GM23338 (cell line): ENCODE data around the gene SHANK1.
"Not testable (repeated sequence)": the region's sequence is repeated elsewhere in the genome, so short reads cannot be mapped to it uniquely, and the experiment has no call there.

Source experiments
- CREB1 ChIP-seq: fragments of 250-450 bp; sonication (Bioruptor Pico); IDR thresholded peaks from 2 replicates; pipeline ENCODE4 v1.5.0; 2020; ENCODE audit warnings: low read depth, mild to moderate bottlenecking, moderate library complexity
- ETS1 ChIP-seq: IDR thresholded peaks from 2 replicates; pipeline ENCODE4 v1.6.1; 2016; ENCODE audit warnings: antibody characterized with exemption
- EZH2 ChIP-seq: fragments of 200-600 bp; sonication (generic); IDR thresholded peaks from one replicate; pipeline ENCODE4 v1.8.0; 2017; ENCODE audit warnings: antibody characterized with exemption, mild to moderate bottlenecking, low read depth; ENCODE audit not compliant: unreplicated experiment
- EZH2phosphoT487 ChIP-seq: fragments of 200-600 bp; sonication (generic); IDR thresholded peaks from one replicate; pipeline ENCODE4 v1.8.1; 2018; ENCODE audit warnings: antibody characterized with exemption; ENCODE audit not compliant: unreplicated experiment
- JUNB ChIP-seq: IDR thresholded peaks from one replicate; pipeline ENCODE4 v1.6.1; 2016; ENCODE audit warnings: antibody characterized with exemption; ENCODE audit not compliant: unreplicated experiment
- POLR2AphosphoS5 ChIP-seq: IDR thresholded peaks from 2 replicates; pipeline ENCODE4 v1.6.1; 2016; ENCODE audit warnings: antibody characterized with exemption, low read depth
- REST ChIP-seq: IDR thresholded peaks from one replicate; pipeline ENCODE4 v1.6.1; 2018; ENCODE audit warnings: antibody characterized with exemption; ENCODE audit not compliant: unreplicated experiment
- STAT1 ChIP-seq: IDR thresholded peaks from one replicate; pipeline ENCODE4 v1.6.1; 2016; ENCODE audit warnings: antibody characterized with exemption; ENCODE audit not compliant: unreplicated experiment
- ZNF114 ChIP-seq: fragments of 250-450 bp; sonication (Bioruptor Pico); IDR thresholded peaks from 2 replicates; pipeline ENCODE4 v1.5.0; 2020; ENCODE audit warnings: mild to moderate bottlenecking, moderate library complexity
- ZNF331 ChIP-seq: fragments of 250-450 bp; sonication (Bioruptor Pico); IDR thresholded peaks from 2 replicates; pipeline ENCODE4 v1.5.0; 2020; ENCODE audit warnings: low read depth, mild to moderate bottlenecking, moderate library complexity
- TF ChIP-seq, protein P1 (sequence below), 2 experiments: fragments of 200-600 bp in 1 of 2; sonication (generic) in 1 of 2; conservative IDR thresholded peaks; 2 replicates each; pipeline versions ENCODE4 v1.5.1 to v1.6.1; 2016 to 2017; ENCODE audit warnings: antibody characterized with exemption in 2 of 2, low read depth in 2 of 2, mild to moderate bottlenecking in 2 of 2, moderate library complexity in 1 of 2

DNA sequence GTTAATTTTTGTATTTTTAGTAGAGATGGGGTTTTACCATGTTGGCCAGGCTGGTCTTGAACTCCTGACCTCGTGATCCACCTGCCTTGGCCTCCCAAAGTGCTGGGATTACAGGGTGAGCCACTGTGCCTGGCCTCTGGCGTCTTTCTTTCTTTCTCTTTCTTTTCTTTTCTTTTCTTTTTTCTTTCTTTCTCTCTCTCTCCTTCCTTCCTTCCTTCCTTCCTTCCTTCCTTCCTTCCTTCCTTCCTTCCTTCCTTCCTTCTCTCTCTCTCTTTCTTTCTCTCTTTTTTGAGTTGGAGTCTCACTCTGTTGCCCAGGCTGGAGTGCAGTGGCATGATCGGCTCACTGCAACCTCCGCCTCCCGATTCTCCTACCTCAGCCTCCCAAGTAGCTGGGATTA is 100.4 kb downstream of the SHANK1 start:
- TF ChIP-seq, protein P1, sequence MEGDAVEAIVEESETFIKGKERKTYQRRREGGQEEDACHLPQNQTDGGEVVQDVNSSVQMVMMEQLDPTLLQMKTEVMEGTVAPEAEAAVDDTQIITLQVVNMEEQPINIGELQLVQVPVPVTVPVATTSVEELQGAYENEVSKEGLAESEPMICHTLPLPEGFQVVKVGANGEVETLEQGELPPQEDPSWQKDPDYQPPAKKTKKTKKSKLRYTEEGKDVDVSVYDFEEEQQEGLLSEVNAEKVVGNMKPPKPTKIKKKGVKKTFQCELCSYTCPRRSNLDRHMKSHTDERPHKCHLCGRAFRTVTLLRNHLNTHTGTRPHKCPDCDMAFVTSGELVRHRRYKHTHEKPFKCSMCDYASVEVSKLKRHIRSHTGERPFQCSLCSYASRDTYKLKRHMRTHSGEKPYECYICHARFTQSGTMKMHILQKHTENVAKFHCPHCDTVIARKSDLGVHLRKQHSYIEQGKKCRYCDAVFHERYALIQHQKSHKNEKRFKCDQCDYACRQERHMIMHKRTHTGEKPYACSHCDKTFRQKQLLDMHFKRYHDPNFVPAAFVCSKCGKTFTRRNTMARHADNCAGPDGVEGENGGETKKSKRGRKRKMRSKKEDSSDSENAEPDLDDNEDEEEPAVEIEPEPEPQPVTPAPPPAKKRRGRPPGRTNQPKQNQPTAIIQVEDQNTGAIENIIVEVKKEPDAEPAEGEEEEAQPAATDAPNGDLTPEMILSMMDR (conservative IDR thresholded peaks at IDR 0.05; ENCODE audit: low read depth in 2 of 2) = not testable (repeated sequence)
- not testable (repeated sequence) for TF ChIP-seq POLR2AphosphoS5; EZH2phosphoT487; EZH2; ZNF331 (CRISPR knock-in tag); ZNF114; JUNB; CREB1 (CRISPR knock-in tag); REST; STAT1; ETS1
